CD14-positive monocyte (primary cell): Measurements from ENCODE around the gene SNX30. TPM values are rescaled to one million over a fixed set of nuclear protein-coding genes. Genes with fewer than 3 reads are reported as not detected.

ENCODE experiments used
- DNase-seq, 3 donors: peaks; one replicate each; pipeline ENCODE4 v3.0.0-alpha.2; 2011 to 2022
- H2AFZ ChIP-seq: 2 replicates; pipeline ENCODE4 v1.6.0; 2012; ENCODE audit warnings: mild to moderate bottlenecking, low read depth, low read length, inconsistent platforms; ENCODE audit not compliant: insufficient read depth, poor library complexity, severe bottlenecking
- H3K27ac ChIP-seq, 2 donors: 1 replicate in 1 of 2; 2 replicates in 1 of 2; pipeline ENCODE4 v1.5.1; 2012 to 2013; ENCODE audit warnings: low read length in 2 of 2, control low read depth in 1 of 2, inconsistent platforms in 1 of 2, low read depth in 1 of 2, mild to moderate bottlenecking in 1 of 2
- H3K27me3 ChIP-seq, 2 donors: one replicate each; pipeline versions ENCODE4 v1.6.0 to v1.6.1; 2011 to 2013; ENCODE audit warnings: low read length in 2 of 2; ENCODE audit not compliant: control insufficient read depth in 2 of 2, insufficient read depth in 2 of 2
- H3K36me3 ChIP-seq, 2 donors: replicated peaks in 1 of 2; 1 replicate in 1 of 2; 2 replicates in 1 of 2; pipeline versions ENCODE4 v1.5.1 to v1.6.1; 2012 to 2013; ENCODE audit warnings: low read length in 2 of 2, control low read depth in 1 of 2, inconsistent platforms in 1 of 2, mild to moderate bottlenecking in 1 of 2; ENCODE audit not compliant: insufficient read depth in 2 of 2, control insufficient read depth in 1 of 2
- H3K4me1 ChIP-seq, 2 donors: 1 replicate in 1 of 2; 2 replicates in 1 of 2; pipeline versions ENCODE4 v1.5.1 to v1.6.1; 2012 to 2013; ENCODE audit warnings: low read length in 2 of 2, control low read depth in 1 of 2, inconsistent platforms in 1 of 2, mild to moderate bottlenecking in 1 of 2, moderate library complexity in 1 of 2; ENCODE audit not compliant: insufficient read depth in 2 of 2, control insufficient read depth in 1 of 2
- H3K4me2 ChIP-seq: replicated peaks from 2 replicates; pipeline ENCODE3; 2012; ENCODE audit warnings: low read length, moderate library complexity, mild to moderate bottlenecking; ENCODE audit not compliant: poor library complexity, severe bottlenecking; ENCODE audit errors: extremely low read depth
- H3K4me3 ChIP-seq, 3 experiments: fragments of 200-600 bp in 1 of 3; sonication (generic) in 1 of 3; replicated peaks in 1 of 3; 1 replicate in 2 of 3; 2 replicates in 1 of 3; pipeline ENCODE4 v1.5.1; 2011 to 2013; ENCODE audit warnings: low read length in 3 of 3, mild to moderate bottlenecking in 3 of 3, control low read depth in 2 of 3, low read depth in 2 of 3, inconsistent platforms in 1 of 3, moderate library complexity in 1 of 3
- H3K79me2 ChIP-seq: 2 replicates; pipeline ENCODE4 v1.6.0; 2012; ENCODE audit warnings: mild to moderate bottlenecking, control low read depth, inconsistent platforms, low read length, moderate library complexity; ENCODE audit not compliant: insufficient read depth
- H3K9ac ChIP-seq: 2 replicates; pipeline ENCODE4 v1.6.0; 2017; ENCODE audit warnings: low read length, mild to moderate bottlenecking; ENCODE audit not compliant: insufficient read depth, poor library complexity, severe bottlenecking
- H3K9me3 ChIP-seq, 2 donors: replicated peaks in 1 of 2; 1 replicate in 1 of 2; 2 replicates in 1 of 2; pipeline versions ENCODE4 v1.5.1 to v1.6.1; 2012 to 2013; ENCODE audit warnings: low read length in 2 of 2, control low read depth in 1 of 2; ENCODE audit not compliant: control insufficient read depth in 1 of 2, insufficient read depth in 1 of 2
- H4K20me1 ChIP-seq: 2 replicates; pipeline ENCODE4 v1.6.0; 2012; ENCODE audit warnings: mild to moderate bottlenecking, low read length, control low read depth, moderate library complexity; ENCODE audit not compliant: insufficient read depth
- H3K27ac Mint-ChIP-seq, 7 donors: one replicate each; pipeline ENCODE4 v1.8.0; 2020; ENCODE audit warnings: mild to moderate bottlenecking in 7 of 7, mixed read lengths in 7 of 7, moderate library complexity in 6 of 7, inconsistent platforms in 2 of 7
- H3K27me3 Mint-ChIP-seq, 3 donors: one replicate each; pipeline ENCODE4 v1.8.0; 2021 to 2022; ENCODE audit warnings: low read depth in 3 of 3, mild to moderate bottlenecking in 3 of 3, mixed read lengths in 3 of 3, moderate library complexity in 3 of 3, inconsistent platforms in 1 of 3
- H3K36me3 Mint-ChIP-seq, 2 donors: one replicate each; pipeline ENCODE4 v1.8.0; 2020; ENCODE audit warnings: mixed read lengths in 2 of 2, inconsistent platforms in 1 of 2, mild to moderate bottlenecking in 1 of 2
- H3K4me1 Mint-ChIP-seq: one replicate; pipeline ENCODE4 v1.8.0; 2020; ENCODE audit warnings: mild to moderate bottlenecking, mixed read lengths
- H3K4me3 Mint-ChIP-seq, 2 donors: one replicate each; pipeline ENCODE4 v1.8.0; 2020; ENCODE audit warnings: mild to moderate bottlenecking in 2 of 2, mixed read lengths in 2 of 2, moderate library complexity in 1 of 2
- H3K9me3 Mint-ChIP-seq, 7 donors: one replicate each; pipeline ENCODE4 v1.8.0; 2020 to 2022; ENCODE audit warnings: mixed read lengths in 7 of 7, mild to moderate bottlenecking in 6 of 7, moderate library complexity in 6 of 7, inconsistent platforms in 2 of 7
- CTCF ChIP-seq: fragments of 200-600 bp; IDR thresholded peaks from one replicate; pipeline ENCODE4 v1.8.0; 2022; ENCODE audit warnings: antibody characterized with exemption, mild to moderate bottlenecking
- WGBS: methylation state at CpG from one replicate; pipeline ENCODE4 v1.1.5; 2013; ENCODE audit warnings: missing lambda C conversion rate; ENCODE audit not compliant: insufficient coverage; 5-methylcytosine and 5-hydroxymethylcytosine counted together
- intact Hi-C, 2 donors: fragments of 100-400 bp; cut with micrococcal nuclease; formaldehyde crosslinking; loops; one replicate each; pipeline versions ENCODE4 v1.15.0 to v1.15.1; 2023
- polyA plus RNA-seq, 3 donors: library from polyadenylated mRNA; depleted of rRNA in 1 of 3; unstranded in 2 of 3; stranded (reverse) in 1 of 3; fragments of 300-500 nt in 2 of 3; fragments of >200 nt in 1 of 3; fragmentation: Illumina TruSeq in 2 of 3; gene quantifications; 1 replicate in 2 of 3; 2 replicates in 1 of 3; pipeline ENCODE4 v1.2.3, GENCODE V29; 2012 to 2021

SNX30 gene
- polyA plus RNA-seq, 3 donors, result 10.3 to 31.3 (median 10.4) TPM

DNA sequence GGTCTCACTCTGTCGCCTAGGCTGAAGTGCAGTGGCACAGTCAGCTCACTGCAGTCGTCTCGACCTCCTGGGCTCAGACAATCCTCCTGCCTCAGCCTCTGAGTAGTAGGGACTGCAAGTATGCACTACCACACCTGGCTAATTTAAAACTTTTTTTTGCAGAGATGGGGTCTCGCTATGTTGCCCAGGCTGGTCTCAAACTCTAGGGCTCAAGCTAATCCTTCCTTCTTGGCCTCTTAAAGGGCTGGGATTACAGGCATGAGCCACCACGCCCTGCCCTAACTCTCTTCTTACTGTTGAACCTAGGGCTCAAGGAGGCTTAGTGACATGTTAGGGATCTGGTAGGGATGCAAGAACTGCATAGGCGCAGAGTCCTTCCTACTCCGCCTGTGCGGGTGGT is 65.3 kb downstream of the SNX30 start:
- no peak overlapping the region for H3K4me3 ChIP-seq
- H3K27me3 ChIP-seq, result no peaks in the 10 kb centered on the region
- peaks cover 32 to 50% of the 10 kb centered on the region in 2 donors for H3K36me3 Mint-ChIP-seq
- H3K9me3 Mint-ChIP-seq, result no peaks in the 10 kb centered on the region
- WGBS, result 89% methylated on average over 5 of the region's 8 CpGs
- no peak overlapping the region for H2AFZ ChIP-seq
- no peaks in the 10 kb centered on the region for H3K9me3 ChIP-seq
- intact Hi-C loops, result no loop called here
- peaks cover 48% of the 10 kb centered on the region for H4K20me1 ChIP-seq
- DNase-seq, result no peak
- H3K36me3 ChIP-seq, result peaks cover 25 to 35% of the 10 kb centered on the region in 2 donors
- H3K4me3 Mint-ChIP-seq, result no peak overlapping the region
- no peak overlapping the region for H3K4me2 ChIP-seq
- H3K27ac Mint-ChIP-seq, result peak overlapping the region in 1 of 7 donors; percentile 47
- H3K4me1 Mint-ChIP-seq, result peaks cover 4% of the 10 kb centered on the region
- H3K27ac ChIP-seq, result no peak overlapping the region
- H3K27me3 Mint-ChIP-seq, result no peaks in the 10 kb centered on the region
- no peak overlapping the region for H3K9ac ChIP-seq
- no peak for TF ChIP-seq CTCF
- peaks cover 14% of the 10 kb centered on the region for H3K79me2 ChIP-seq
- peaks cover 2 to 3% of the 10 kb centered on the region in 2 donors for H3K4me1 ChIP-seq

DNA sequence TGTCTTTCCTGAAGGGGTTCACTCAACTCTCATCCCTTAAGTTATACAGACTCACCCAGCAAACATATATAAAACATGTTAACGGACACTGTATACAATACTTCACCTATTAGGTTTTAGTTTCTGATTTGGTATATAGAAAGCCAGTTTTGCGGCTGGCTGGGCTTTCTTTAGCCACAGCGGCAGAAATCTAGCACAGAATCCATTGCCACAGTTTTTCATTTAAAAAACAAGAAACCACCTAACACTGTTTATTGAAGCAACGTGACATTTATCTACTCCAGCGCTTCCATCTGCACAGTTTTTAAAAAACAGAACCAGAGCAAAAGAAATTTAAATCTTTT is 67.3 kb downstream of the SNX30 start:
- H3K9me3 ChIP-seq, result no peaks in the 10 kb centered on the region
- no peak overlapping the region for H3K4me2 ChIP-seq
- no peaks in the 10 kb centered on the region for H3K9me3 Mint-ChIP-seq
- H2AFZ ChIP-seq, result no peak overlapping the region
- TF ChIP-seq CTCF, result no peak
- peaks cover 43 to 58% of the 10 kb centered on the region in 2 donors for H3K36me3 Mint-ChIP-seq
- no peak overlapping the region for H3K4me3 ChIP-seq
- no peak for DNase-seq
- no peak overlapping the region for H3K27ac ChIP-seq
- no peaks in the 10 kb centered on the region for H3K27me3 ChIP-seq
- no peak overlapping the region for H3K4me3 Mint-ChIP-seq
- no peak overlapping the region for H3K9ac ChIP-seq
- intact Hi-C loops, result no loop called here
- H3K27ac Mint-ChIP-seq, result peak overlapping the region in 1 of 7 donors; percentile 18
- peaks cover 29 to 51% of the 10 kb centered on the region in 2 donors for H3K36me3 ChIP-seq
- H4K20me1 ChIP-seq, result peaks cover 35% of the 10 kb centered on the region
- H3K79me2 ChIP-seq, result no peaks in the 10 kb centered on the region
- whole genome bisulfite sequencing, result 100% methylated on average over 2 of the region's 5 CpGs
- peaks cover 5% of the 10 kb centered on the region for H3K4me1 Mint-ChIP-seq
- H3K27me3 Mint-ChIP-seq, result no peaks in the 10 kb centered on the region
- no peaks in the 10 kb centered on the region for H3K4me1 ChIP-seq
